Measurements from ENCODE around the gene SNRNP200. TPM values are rescaled to one million over a fixed set of nuclear protein-coding genes. Genes with fewer than 3 reads are reported as not detected.

Gene SNRNP200
- total RNA-seq (10 to 100 TPM; 85.0 to 99.7 TPM), polyA plus RNA-seq (10 to 100 TPM; 18.9 to 80.1 TPM)
- long read RNA-seq, donor 1, transcript SNRNP200-208 (15 exons, 2,666 nt) = major isoform, 9 of 157 reads
- long read RNA-seq, donor 1, partial matches to known transcripts = 137 of 157 reads
- long read RNA-seq, donor 1, other reads (novel, unspliced or antisense) = 10 of 157 reads
- long read RNA-seq, donor 2, full-length matches to known transcripts = 3 of 61 reads
- long read RNA-seq, donor 2, partial matches to known transcripts = 53 of 61 reads
- long read RNA-seq, donor 2, other reads (novel, unspliced or antisense) = 5 of 61 reads

- Histone ChIP-seq H3K4me3 (ENCODE audit: low read length in 2 of 2) (peak within 1 kb of the TSS; percentile 53 to 74), H3K9me3 (ENCODE audit: control insufficient read depth, low read length) (no peaks in the 10 kb centered on the region), H3K27me3 (ENCODE audit: control insufficient read depth in 1 of 2, insufficient read depth in 2 of 2, low read length in 1 of 2) (no peaks in the 10 kb centered on the region), H3K27ac (ENCODE audit: low read depth in 1 of 2, low read length in 2 of 2) (peak within 1 kb of the TSS in 1 of 2 donors; percentile 55), H3K4me1 (ENCODE audit: control insufficient read depth in 1 of 2, insufficient read depth in 2 of 2, low read length in 2 of 2) (no peaks in the 10 kb centered on the region), H3K36me3 (ENCODE audit: control insufficient read depth in 1 of 2, insufficient read depth in 2 of 2, low read length in 1 of 2) (peaks cover 0 to 4% of the 10 kb centered on the region in 2 donors)
- intact Hi-C loops (cut with DNase I) = loop anchor here (2.0 to 10.0 kb wide), 3 partner anchors 47 to 203 kb away; partner anchors contain the start of gene NEURL3 (in 1 of the 2)
- 1% methylated on average over 58 to 61 of the region's 61 CpGs for WGBS, 2 donors
- ATAC-seq (ENCODE audit: low FRiP score) (peak; percentile 97), DNase-seq (peak; percentile 92 to 95)
Measured at GRCh38 chr2:96305091-96305978, at the start of gene SNRNP200. TSS of gene SNRNP200 (minus strand) at chr2:96305546. CDS start at chr2:96305437, 109 bp downstream.

- 70 to 71% methylated on average over 4 of the region's 4 CpGs for WGBS, 2 donors
- Histone ChIP-seq H3K9me3 (ENCODE audit: control insufficient read depth, low read length) (no peaks in the 10 kb centered on the region), H3K27me3 (ENCODE audit: control insufficient read depth in 1 of 2, insufficient read depth in 2 of 2, low read length in 1 of 2) (no peaks in the 10 kb centered on the region), H3K27ac (ENCODE audit: low read depth in 1 of 2, low read length in 2 of 2) (no peak overlapping the region), H3K4me3 (ENCODE audit: low read length in 2 of 2) (no peak overlapping the region), H3K4me1 (ENCODE audit: control insufficient read depth in 1 of 2, insufficient read depth in 2 of 2, low read length in 2 of 2) (peaks cover 0 to 2% of the 10 kb centered on the region in 2 donors), H3K36me3 (ENCODE audit: control insufficient read depth in 1 of 2, insufficient read depth in 2 of 2, low read length in 1 of 2) (no peaks in the 10 kb centered on the region)
- DNase-seq (no peak), ATAC-seq (ENCODE audit: low FRiP score) (no peak)
- intact Hi-C loops (cut with DNase I) = loop anchor here in 1 of 2 donors (5.0 kb wide), 2 partner anchors 47 to 53 kb away; partner anchors contain the start of gene SNRNP200
Measured at GRCh38 chr2:96354492-96354891, 49.1 kb upstream of the SNRNP200 start.

GRCh38 chr2:96353606-96354101, 48.3 kb upstream of the SNRNP200 start:
- H3K4me1 ChIP-seq (ENCODE audit: control insufficient read depth in 1 of 2, insufficient read depth in 2 of 2, low read length in 2 of 2) = peaks cover 0 to 2% of the 10 kb centered on the region in 2 donors
- peak; percentile 76 for ATAC-seq (ENCODE audit: low FRiP score)
- no peak for DNase-seq
- no peaks in the 10 kb centered on the region for H3K9me3 ChIP-seq (ENCODE audit: control insufficient read depth, low read length)
- H3K27ac ChIP-seq (ENCODE audit: low read depth in 1 of 2, low read length in 2 of 2) = peak overlapping the region; percentile 23 to 67
- WGBS, 2 donors = 3 to 6% methylated on average over 4 of the region's 4 CpGs
- no peaks in the 10 kb centered on the region for H3K36me3 ChIP-seq (ENCODE audit: control insufficient read depth in 1 of 2, insufficient read depth in 2 of 2, low read length in 1 of 2)
- H3K4me3 ChIP-seq (ENCODE audit: low read length in 2 of 2) = no peak overlapping the region
- no peaks in the 10 kb centered on the region for H3K27me3 ChIP-seq (ENCODE audit: control insufficient read depth in 1 of 2, insufficient read depth in 2 of 2, low read length in 1 of 2)
- intact Hi-C loops (cut with DNase I) = loop anchor here in 1 of 2 donors (5.0 kb wide), 2 partner anchors 46 to 54 kb away; partner anchors contain the start of gene SNRNP200

GRCh38 chr2:96353032-96353561, 47.8 kb upstream of the SNRNP200 start:
- peak overlapping the region in 1 of 2 donors; percentile 74 for H3K27ac ChIP-seq (ENCODE audit: low read depth in 1 of 2, low read length in 2 of 2)
- H3K27me3 ChIP-seq (ENCODE audit: control insufficient read depth in 1 of 2, insufficient read depth in 2 of 2, low read length in 1 of 2) = no peaks in the 10 kb centered on the region
- H3K4me1 ChIP-seq (ENCODE audit: control insufficient read depth in 1 of 2, insufficient read depth in 2 of 2, low read length in 2 of 2) = peaks cover 0 to 2% of the 10 kb centered on the region in 2 donors
- intact Hi-C loops (cut with DNase I) = loop anchor here in 1 of 2 donors (5.0 kb wide), 2 partner anchors 46 to 54 kb away; partner anchors contain the start of gene SNRNP200
- no peak overlapping the region for H3K4me3 ChIP-seq (ENCODE audit: low read length in 2 of 2)
- WGBS, 2 donors = 28 to 41% methylated on average over 9 of the region's 9 CpGs
- ATAC-seq (ENCODE audit: low FRiP score) (peak; percentile 79), DNase-seq (peak in 1 of 2 donors; percentile 63)
- H3K36me3 ChIP-seq (ENCODE audit: control insufficient read depth in 1 of 2, insufficient read depth in 2 of 2, low read length in 1 of 2) = no peaks in the 10 kb centered on the region
- no peaks in the 10 kb centered on the region for H3K9me3 ChIP-seq (ENCODE audit: control insufficient read depth, low read length)

GRCh38 chr2:96347395-96347794, 42.0 kb upstream of the SNRNP200 start:
- no peak for ATAC-seq (ENCODE audit: low FRiP score)
- no peaks in the 10 kb centered on the region for H3K9me3 ChIP-seq (ENCODE audit: control insufficient read depth, low read length)
- no peak overlapping the region for H3K4me3 ChIP-seq (ENCODE audit: low read length in 2 of 2)
- H3K36me3 ChIP-seq (ENCODE audit: control insufficient read depth in 1 of 2, insufficient read depth in 2 of 2, low read length in 1 of 2) = no peaks in the 10 kb centered on the region
- no peak for DNase-seq
- H3K27me3 ChIP-seq (ENCODE audit: control insufficient read depth in 1 of 2, insufficient read depth in 2 of 2, low read length in 1 of 2) = no peaks in the 10 kb centered on the region
- whole genome bisulfite sequencing, 2 donors = 94 to 100% methylated on average over 1 of the region's 1 CpG
- no peak overlapping the region for H3K27ac ChIP-seq (ENCODE audit: low read depth in 1 of 2, low read length in 2 of 2)
- intact Hi-C loops (cut with DNase I) = no loop called here
- no peaks in the 10 kb centered on the region for H3K4me1 ChIP-seq (ENCODE audit: control insufficient read depth in 1 of 2, insufficient read depth in 2 of 2, low read length in 2 of 2)

- no peak overlapping the region for H3K27ac ChIP-seq (ENCODE audit: low read depth in 1 of 2, low read length in 2 of 2)
- no peak overlapping the region for H3K4me3 ChIP-seq (ENCODE audit: low read length in 2 of 2)
- H3K4me1 ChIP-seq (ENCODE audit: control insufficient read depth in 1 of 2, insufficient read depth in 2 of 2, low read length in 2 of 2) = no peaks in the 10 kb centered on the region
- DNase-seq = no peak
- ATAC-seq (ENCODE audit: low FRiP score) = peak; percentile 39
- intact Hi-C loops (cut with DNase I) = no loop called here
- no peaks in the 10 kb centered on the region for H3K36me3 ChIP-seq (ENCODE audit: control insufficient read depth in 1 of 2, insufficient read depth in 2 of 2, low read length in 1 of 2)
- H3K9me3 ChIP-seq (ENCODE audit: control insufficient read depth, low read length) = no peaks in the 10 kb centered on the region
- H3K27me3 ChIP-seq (ENCODE audit: control insufficient read depth in 1 of 2, insufficient read depth in 2 of 2, low read length in 1 of 2) = no peaks in the 10 kb centered on the region
- WGBS, 2 donors = 94 to 97% methylated on average over 6 of the region's 6 CpGs
Measured at GRCh38 chr2:96345868-96346462, 40.6 kb upstream of the SNRNP200 start.

- H3K9me3 ChIP-seq (ENCODE audit: control insufficient read depth, low read length) = no peaks in the 10 kb centered on the region
- no peak for DNase-seq
- H3K4me3 ChIP-seq (ENCODE audit: low read length in 2 of 2) = no peak overlapping the region
- H3K36me3 ChIP-seq (ENCODE audit: control insufficient read depth in 1 of 2, insufficient read depth in 2 of 2, low read length in 1 of 2) = no peaks in the 10 kb centered on the region
- intact Hi-C loops (cut with DNase I) = no loop called here
- 74 to 78% methylated on average over 4 of the region's 4 CpGs for WGBS, 2 donors
- no peak overlapping the region for H3K27ac ChIP-seq (ENCODE audit: low read depth in 1 of 2, low read length in 2 of 2)
- no peaks in the 10 kb centered on the region for H3K4me1 ChIP-seq (ENCODE audit: control insufficient read depth in 1 of 2, insufficient read depth in 2 of 2, low read length in 2 of 2)
- no peak for ATAC-seq (ENCODE audit: low FRiP score)
- no peaks in the 10 kb centered on the region for H3K27me3 ChIP-seq (ENCODE audit: control insufficient read depth in 1 of 2, insufficient read depth in 2 of 2, low read length in 1 of 2)
Measured at GRCh38 chr2:96345438-96345837, 40.1 kb upstream of the SNRNP200 start.

- no peak for DNase-seq
- no peak overlapping the region for H3K27ac ChIP-seq (ENCODE audit: low read depth in 1 of 2, low read length in 2 of 2)
- no peaks in the 10 kb centered on the region for H3K4me1 ChIP-seq (ENCODE audit: control insufficient read depth in 1 of 2, insufficient read depth in 2 of 2, low read length in 2 of 2)
- H3K36me3 ChIP-seq (ENCODE audit: control insufficient read depth in 1 of 2, insufficient read depth in 2 of 2, low read length in 1 of 2) = no peaks in the 10 kb centered on the region
- intact Hi-C loops (cut with DNase I) = no loop called here
- no peaks in the 10 kb centered on the region for H3K27me3 ChIP-seq (ENCODE audit: control insufficient read depth in 1 of 2, insufficient read depth in 2 of 2, low read length in 1 of 2)
- ATAC-seq (ENCODE audit: low FRiP score) = no peak
- H3K9me3 ChIP-seq (ENCODE audit: control insufficient read depth, low read length) = no peaks in the 10 kb centered on the region
- WGBS, 2 donors = 93 to 95% methylated on average over 5 of the region's 5 CpGs
- H3K4me3 ChIP-seq (ENCODE audit: low read length in 2 of 2) = no peak overlapping the region
Measured at GRCh38 chr2:96344011-96344410, 38.7 kb upstream of the SNRNP200 start.
